Measurements from ENCODE around the gene DNAAF9. TPM values are rescaled to one million over a fixed set of nuclear protein-coding genes. Genes with fewer than 3 reads are reported as not detected.

The DNAAF9 gene
- total RNA-seq, 1 experiment from 2014 or later: 8.1 TPM

GRCh38 chr20:3390759-3391425 is 16.6 kb downstream of the DNAAF9 start:
- BruUV-seq (replicated peaks): no TSS peak
- DNase-seq (ENCODE audit: low spot score): no peak
- H3K4me1 ChIP-seq (ENCODE audit: insufficient read depth, low read length, poor library complexity, severe bottlenecking): no peaks in the 10 kb centered on the region
- ChIA-PET CTCF (no interaction called here), POLR2A (ENCODE audit: low non-redundant PET) (no interaction called here)
- TF ChIP-seq EZH2 (IDR thresholded peaks at IDR 0.05; ENCODE audit: borderline replicate concordance, low read depth, low read length, poor library complexity, severe bottlenecking): no peak
- TF ChIP-seq CTCF (conservative IDR thresholded peaks at IDR 0.05; ENCODE audit: low read depth, low read length): no peak
- intact Hi-C loops (cut with micrococcal nuclease; ENCODE audit: unreplicated experiment): no loop called here
- no peak overlapping the region for H3K4me3 ChIP-seq (ENCODE audit: low read depth, low read length, poor library complexity, severe bottlenecking)
- H3K27ac ChIP-seq (ENCODE audit: low read depth, low read length, poor library complexity, severe bottlenecking): no peak overlapping the region
- no peaks in the 10 kb centered on the region for H3K27me3 ChIP-seq (replicated peaks; ENCODE audit: insufficient read depth, low read depth, low read length, poor library complexity)
- H3K9me3 ChIP-seq (ENCODE audit: low read depth, low read length, poor library complexity, severe bottlenecking): peaks cover 5% of the 10 kb centered on the region
- no peaks in the 10 kb centered on the region for H3K36me3 ChIP-seq (ENCODE audit: insufficient read depth, low read length, poor library complexity, severe bottlenecking)

DNA sequence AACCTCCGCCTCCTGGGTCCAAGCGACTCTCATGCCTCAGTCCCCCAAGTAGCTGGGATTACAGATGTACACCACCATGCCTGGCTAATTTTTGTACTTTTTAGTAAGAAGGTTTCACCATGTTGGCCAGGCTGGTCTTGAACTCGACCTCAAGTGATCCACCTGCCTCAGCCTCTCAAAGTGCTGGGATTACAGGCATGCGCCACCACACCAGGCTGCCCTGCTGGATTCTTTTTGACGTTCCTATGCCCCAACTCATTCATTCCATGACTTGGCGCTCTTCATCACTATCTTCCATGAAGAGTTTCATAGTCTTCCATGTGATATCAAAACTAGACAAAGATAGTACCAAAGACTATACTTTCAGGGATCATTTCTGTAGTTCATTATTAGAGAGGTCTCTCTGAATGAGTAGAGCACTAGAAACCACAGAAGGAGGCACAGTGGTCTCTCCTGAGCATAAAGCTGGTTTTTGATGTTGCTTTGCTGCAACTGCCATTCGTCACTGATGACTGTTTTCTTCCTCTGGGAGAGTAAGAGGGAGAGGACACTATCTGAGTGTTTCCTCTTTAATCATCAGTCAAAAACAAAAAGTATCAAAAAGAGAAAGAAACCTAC is 23.5 kb downstream of the DNAAF9 start:
- Histone ChIP-seq H3K27ac (ENCODE audit: low read depth, low read length, poor library complexity, severe bottlenecking) (no peak overlapping the region), H3K27me3 (replicated peaks; ENCODE audit: insufficient read depth, low read depth, low read length, poor library complexity) (no peaks in the 10 kb centered on the region), H3K36me3 (ENCODE audit: insufficient read depth, low read length, poor library complexity, severe bottlenecking) (no peaks in the 10 kb centered on the region), H3K4me3 (ENCODE audit: low read depth, low read length, poor library complexity, severe bottlenecking) (no peak overlapping the region), H3K9me3 (ENCODE audit: low read depth, low read length, poor library complexity, severe bottlenecking) (peaks cover 6% of the 10 kb centered on the region), H3K4me1 (ENCODE audit: insufficient read depth, low read length, poor library complexity, severe bottlenecking) (no peaks in the 10 kb centered on the region)
- intact Hi-C loops (cut with micrococcal nuclease; ENCODE audit: unreplicated experiment): no loop called here
- DNase-seq (ENCODE audit: low spot score): no peak
- no TSS peak for BruUV-seq (replicated peaks)
- TF ChIP-seq EZH2 (IDR thresholded peaks at IDR 0.05; ENCODE audit: borderline replicate concordance, low read depth, low read length, poor library complexity, severe bottlenecking): no peak
- no peak for TF ChIP-seq CTCF (conservative IDR thresholded peaks at IDR 0.05; ENCODE audit: low read depth, low read length)
- ChIA-PET CTCF (no interaction called here), POLR2A (ENCODE audit: low non-redundant PET) (no interaction called here)

- Histone ChIP-seq H3K4me3 (ENCODE audit: low read depth, low read length, poor library complexity, severe bottlenecking) (no peak overlapping the region), H3K9me3 (ENCODE audit: low read depth, low read length, poor library complexity, severe bottlenecking) (peaks cover 6% of the 10 kb centered on the region), H3K27me3 (replicated peaks; ENCODE audit: insufficient read depth, low read depth, low read length, poor library complexity) (no peaks in the 10 kb centered on the region), H3K27ac (ENCODE audit: low read depth, low read length, poor library complexity, severe bottlenecking) (no peak overlapping the region), H3K4me1 (ENCODE audit: insufficient read depth, low read length, poor library complexity, severe bottlenecking) (no peaks in the 10 kb centered on the region), H3K36me3 (ENCODE audit: insufficient read depth, low read length, poor library complexity, severe bottlenecking) (no peaks in the 10 kb centered on the region)
- ChIA-PET CTCF (no interaction called here), POLR2A (ENCODE audit: low non-redundant PET) (interaction anchor here (0.7 kb wide), 1 partner anchor 25 kb away, joined by 3 read pairs; no protein-coding TSS in a partner anchor)
- DNase-seq (ENCODE audit: low spot score): no peak
- TF ChIP-seq EZH2 (IDR thresholded peaks at IDR 0.05; ENCODE audit: borderline replicate concordance, low read depth, low read length, poor library complexity, severe bottlenecking): no peak
- no peak for TF ChIP-seq CTCF (conservative IDR thresholded peaks at IDR 0.05; ENCODE audit: low read depth, low read length)
- intact Hi-C loops (cut with micrococcal nuclease; ENCODE audit: unreplicated experiment): no loop called here
- BruUV-seq (replicated peaks): no TSS peak
Observed at GRCh38 chr20:3382836-3383235, 24.6 kb downstream of the DNAAF9 start.

Measured in A673 (cell line).